ENCODE measurements around the gene ZNF316.
"Not testable (repeated sequence)": the region's sequence is repeated elsewhere in the genome, so short reads cannot be mapped to it uniquely, and the experiment has no call there.

Gene ZNF316

DNA sequence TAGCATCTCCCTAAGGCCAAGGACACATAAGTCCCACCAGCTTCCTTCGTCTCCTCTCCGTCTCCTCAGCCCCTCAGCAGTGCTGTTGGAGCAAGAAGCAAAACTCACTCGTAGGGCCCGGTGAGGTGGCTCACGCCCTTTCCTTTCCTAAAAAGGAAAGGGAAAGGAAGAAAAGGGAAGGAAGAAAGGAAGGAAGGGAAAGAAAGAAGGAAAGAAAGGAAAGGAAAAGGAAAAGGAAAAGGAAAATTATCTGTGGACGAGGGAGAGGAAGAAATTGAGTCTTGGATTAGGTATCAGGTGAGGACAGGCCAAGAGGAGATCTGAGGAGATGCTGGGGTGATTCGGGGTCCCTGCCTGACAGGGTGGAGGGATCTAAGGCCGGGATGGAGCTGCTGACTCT, 3.1 kb upstream of the ZNF316 start:
- Histone ChIP-seq H3K36me3 (ENCODE audit: insufficient read depth) (no peaks in the 10 kb centered on the region), H3K27ac (no peak overlapping the region), H3K4me3 (IDR thresholded peaks at IDR 0.05; ENCODE audit: insufficient read depth, low read depth, low read length) (no peak overlapping the region), H2AFZ (ENCODE audit: low read depth) (no peak overlapping the region), H3K9ac (no peak overlapping the region), H3K79me2 (ENCODE audit: insufficient read depth, low read depth) (no peaks in the 10 kb centered on the region), H3K27me3 (ENCODE audit: insufficient read depth, low read depth) (no peaks in the 10 kb centered on the region), H4K20me1 (ENCODE audit: insufficient read depth) (no peaks in the 10 kb centered on the region), H3K4me2 (no peak overlapping the region), H3K4me1 (ENCODE audit: low read depth, poor library complexity, severe bottlenecking) (no peaks in the 10 kb centered on the region)
- TF ChIP-seq, protein P1, sequence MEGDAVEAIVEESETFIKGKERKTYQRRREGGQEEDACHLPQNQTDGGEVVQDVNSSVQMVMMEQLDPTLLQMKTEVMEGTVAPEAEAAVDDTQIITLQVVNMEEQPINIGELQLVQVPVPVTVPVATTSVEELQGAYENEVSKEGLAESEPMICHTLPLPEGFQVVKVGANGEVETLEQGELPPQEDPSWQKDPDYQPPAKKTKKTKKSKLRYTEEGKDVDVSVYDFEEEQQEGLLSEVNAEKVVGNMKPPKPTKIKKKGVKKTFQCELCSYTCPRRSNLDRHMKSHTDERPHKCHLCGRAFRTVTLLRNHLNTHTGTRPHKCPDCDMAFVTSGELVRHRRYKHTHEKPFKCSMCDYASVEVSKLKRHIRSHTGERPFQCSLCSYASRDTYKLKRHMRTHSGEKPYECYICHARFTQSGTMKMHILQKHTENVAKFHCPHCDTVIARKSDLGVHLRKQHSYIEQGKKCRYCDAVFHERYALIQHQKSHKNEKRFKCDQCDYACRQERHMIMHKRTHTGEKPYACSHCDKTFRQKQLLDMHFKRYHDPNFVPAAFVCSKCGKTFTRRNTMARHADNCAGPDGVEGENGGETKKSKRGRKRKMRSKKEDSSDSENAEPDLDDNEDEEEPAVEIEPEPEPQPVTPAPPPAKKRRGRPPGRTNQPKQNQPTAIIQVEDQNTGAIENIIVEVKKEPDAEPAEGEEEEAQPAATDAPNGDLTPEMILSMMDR (conservative IDR thresholded peaks at IDR 0.05; ENCODE audit: low read depth, low read length) = no peak

DNA sequence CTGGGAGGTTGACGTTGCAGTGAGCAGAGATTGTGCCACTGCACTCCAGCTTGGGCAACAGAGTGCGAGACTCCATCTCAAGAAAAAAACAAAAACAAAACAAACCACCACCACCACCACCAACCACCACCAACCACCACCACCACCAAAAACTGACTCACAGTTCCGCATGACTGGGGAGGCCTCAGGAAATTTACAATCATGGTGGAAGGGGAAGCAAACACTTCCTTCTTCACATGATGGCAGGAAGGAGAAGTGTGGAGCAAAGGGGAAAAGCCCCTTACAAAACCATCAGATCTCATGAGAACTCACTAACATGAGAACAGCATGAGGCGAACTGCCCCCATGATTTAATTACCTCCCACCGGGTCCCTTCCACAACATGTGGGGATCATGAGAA, 2.1 kb upstream of the ZNF316 start:
- not testable (repeated sequence) for H3K27me3 ChIP-seq (ENCODE audit: insufficient read depth, low read depth); H3K36me3 ChIP-seq (ENCODE audit: insufficient read depth); H3K27ac ChIP-seq; H3K9ac ChIP-seq; H3K4me2 ChIP-seq; H4K20me1 ChIP-seq (ENCODE audit: insufficient read depth); H3K4me3 ChIP-seq (IDR thresholded peaks at IDR 0.05; ENCODE audit: insufficient read depth, low read depth, low read length); H2AFZ ChIP-seq (ENCODE audit: low read depth); H3K4me1 ChIP-seq (ENCODE audit: low read depth, poor library complexity, severe bottlenecking); H3K79me2 ChIP-seq (ENCODE audit: insufficient read depth, low read depth)

DNA sequence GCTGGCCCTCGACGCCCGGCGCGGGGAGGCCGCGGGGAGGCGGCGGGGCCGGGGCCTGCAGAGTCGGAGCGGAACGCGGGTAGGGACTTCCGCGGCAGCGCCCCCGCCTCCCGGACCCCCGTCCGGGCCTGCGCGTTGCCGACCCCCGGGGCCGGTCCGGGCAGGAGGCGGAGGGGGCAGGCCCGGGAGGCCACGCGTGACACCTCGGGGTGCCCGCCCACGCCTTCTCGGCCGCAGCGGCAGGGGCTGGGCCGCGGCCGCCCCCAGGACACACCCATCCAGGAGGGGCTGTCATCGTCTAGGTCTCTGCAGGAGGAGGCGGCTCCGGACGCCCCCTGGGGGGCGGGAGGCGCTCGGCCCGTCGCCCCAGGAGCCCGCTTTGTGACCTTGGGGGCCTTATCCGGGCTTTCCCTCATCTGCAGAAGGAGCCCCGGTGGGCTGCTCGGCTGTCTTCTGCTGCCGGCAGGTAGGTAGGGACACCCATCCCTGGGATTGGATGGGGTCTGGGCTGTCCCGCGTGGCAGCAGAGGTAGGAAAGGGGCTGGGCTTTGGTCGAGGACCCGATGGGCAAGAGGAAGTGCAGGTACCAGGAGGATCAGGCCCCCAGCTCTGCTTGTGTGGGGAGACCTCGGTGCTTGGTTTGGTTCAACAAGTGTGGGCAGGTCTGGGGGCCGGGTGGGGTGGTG, 569 bp downstream of the ZNF316 start:
- Histone ChIP-seq H3K9ac (peak overlapping the region; percentile 48), H3K4me1 (ENCODE audit: low read depth, poor library complexity, severe bottlenecking) (no peaks in the 10 kb centered on the region), H3K79me2 (ENCODE audit: insufficient read depth, low read depth) (no peaks in the 10 kb centered on the region; the same call in 1 of the 2 replicates), H4K20me1 (ENCODE audit: insufficient read depth) (no peaks in the 10 kb centered on the region), H3K4me2 (peak overlapping the region; percentile 64), H3K27me3 (ENCODE audit: insufficient read depth, low read depth) (no peaks in the 10 kb centered on the region), H3K36me3 (ENCODE audit: insufficient read depth) (peaks cover 3% of the 10 kb centered on the region; the same call in 1 of the 2 replicates), H3K4me3 (IDR thresholded peaks at IDR 0.05; ENCODE audit: insufficient read depth, low read depth, low read length) (no peak overlapping the region), H3K27ac (no peak overlapping the region), H2AFZ (ENCODE audit: low read depth) (peak overlapping the region; percentile 49)
- TF ChIP-seq, protein P1 (conservative IDR thresholded peaks at IDR 0.05; ENCODE audit: low read depth, low read length) = 0 out of 2 replicates have a peak, but pooled peaks have one; percentile 21

DNA sequence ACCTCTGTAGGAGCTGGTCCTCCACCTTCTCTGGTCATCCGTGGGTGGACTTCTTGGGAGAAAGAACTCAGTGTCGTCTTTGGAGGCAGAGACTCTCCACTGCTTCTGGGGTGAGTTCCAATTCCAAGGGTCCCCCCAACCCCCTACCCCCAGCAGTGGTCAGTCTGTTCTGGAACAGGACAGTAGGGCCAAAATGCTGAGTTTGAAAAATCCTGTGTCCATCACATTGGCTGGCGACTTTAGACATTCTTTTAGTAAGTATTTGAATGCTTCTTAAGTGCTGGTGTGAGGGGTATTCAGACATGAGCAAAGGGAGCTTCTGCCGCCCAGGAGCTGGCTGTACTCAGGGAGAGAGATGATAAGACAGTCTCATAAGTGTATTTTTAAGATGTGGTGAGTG, 1.9 kb downstream of the ZNF316 start:
- Histone ChIP-seq H3K27me3 (ENCODE audit: insufficient read depth, low read depth) (no peaks in the 10 kb centered on the region), H3K9ac (no peak overlapping the region), H3K4me2 (no peak overlapping the region), H3K27ac (no peak overlapping the region), H2AFZ (ENCODE audit: low read depth) (no peak overlapping the region), H3K4me1 (ENCODE audit: low read depth, poor library complexity, severe bottlenecking) (no peaks in the 10 kb centered on the region), H4K20me1 (ENCODE audit: insufficient read depth) (no peaks in the 10 kb centered on the region), H3K4me3 (IDR thresholded peaks at IDR 0.05; ENCODE audit: insufficient read depth, low read depth, low read length) (no peak overlapping the region), H3K36me3 (ENCODE audit: insufficient read depth) (peaks cover 3% of the 10 kb centered on the region; the same call in 1 of the 2 replicates), H3K79me2 (ENCODE audit: insufficient read depth, low read depth) (no peaks in the 10 kb centered on the region; the same call in 1 of the 2 replicates)
- TF ChIP-seq, protein P1 (conservative IDR thresholded peaks at IDR 0.05; ENCODE audit: low read depth, low read length) = no peak

DNA sequence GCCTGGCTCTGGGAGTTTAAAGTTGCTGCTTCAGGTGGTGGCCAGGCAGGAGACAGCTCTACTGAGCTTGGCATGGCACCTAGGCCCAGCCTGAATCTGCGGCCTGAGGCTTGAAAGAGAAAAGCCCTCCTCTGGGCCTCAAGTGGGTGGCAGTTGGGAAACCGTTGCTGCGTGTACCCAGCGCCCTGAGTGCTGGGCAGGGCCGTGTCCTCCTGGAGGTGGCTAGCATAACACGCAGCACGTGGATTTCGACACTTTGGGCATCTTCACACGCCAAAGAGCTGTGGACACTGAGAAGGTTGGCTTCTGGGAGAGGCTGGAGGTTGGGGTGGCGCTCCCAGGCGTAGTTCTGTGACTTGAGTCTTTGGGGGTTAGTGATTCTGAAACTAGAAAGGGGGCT, 2.5 kb downstream of the ZNF316 start:
- Histone ChIP-seq H3K4me2 (no peak overlapping the region), H3K79me2 (ENCODE audit: insufficient read depth, low read depth) (no peaks in the 10 kb centered on the region; the same call in 1 of the 2 replicates), H3K9ac (no peak overlapping the region), H4K20me1 (ENCODE audit: insufficient read depth) (no peaks in the 10 kb centered on the region), H2AFZ (ENCODE audit: low read depth) (no peak overlapping the region), H3K4me3 (IDR thresholded peaks at IDR 0.05; ENCODE audit: insufficient read depth, low read depth, low read length) (no peak overlapping the region), H3K27ac (no peak overlapping the region), H3K27me3 (ENCODE audit: insufficient read depth, low read depth) (no peaks in the 10 kb centered on the region), H3K36me3 (ENCODE audit: insufficient read depth) (peaks cover 3% of the 10 kb centered on the region; the same call in 1 of the 2 replicates), H3K4me1 (ENCODE audit: low read depth, poor library complexity, severe bottlenecking) (no peaks in the 10 kb centered on the region)
- TF ChIP-seq, protein P1 (conservative IDR thresholded peaks at IDR 0.05; ENCODE audit: low read depth, low read length) = no peak
